Smooth muscle cell (in vitro differentiated cells): ENCODE results near the gene HNRNPC. TPM values are rescaled to one million over a fixed set of nuclear protein-coding genes. Genes with fewer than 3 reads are reported as not detected.

Experiments used
- DNase-seq: peaks from one replicate; lab custom pipeline; 2025; ENCODE audit not compliant: unreplicated experiment; lab: John Stamatoyannopoulos, UW
- H2AFZ ChIP-seq: fragments of 200-600 bp; sonication (generic); 2 replicates; pipeline ENCODE4 v1.6.0; 2016; ENCODE audit warnings: antibody characterized with exemption, low read depth, mild to moderate bottlenecking
- H3F3A ChIP-seq: fragments of 200-600 bp; sonication (generic); 2 replicates; pipeline ENCODE4 v1.6.0; 2017; ENCODE audit warnings: antibody characterized with exemption, low read depth
- H3K27ac ChIP-seq: fragments of 200-600 bp; sonication (generic); 2 replicates; pipeline ENCODE4 v1.5.1; 2016; ENCODE audit warnings: low read depth, mild to moderate bottlenecking
- H3K27me3 ChIP-seq: fragments of 200-600 bp; sonication (generic); 2 replicates; pipeline ENCODE4 v1.6.1; 2016; ENCODE audit warnings: low read depth, mild to moderate bottlenecking
- H3K36me3 ChIP-seq: fragments of 200-600 bp; sonication (generic); 2 replicates; pipeline ENCODE4 v1.5.1; 2016; ENCODE audit warnings: low read depth
- H3K4me1 ChIP-seq: fragments of 200-600 bp; sonication (generic); 2 replicates; pipeline ENCODE4 v1.5.1; 2016; ENCODE audit warnings: low read depth
- H3K4me2 ChIP-seq: fragments of 200-600 bp; sonication (generic); 2 replicates; pipeline ENCODE4 v1.6.0; 2016; ENCODE audit warnings: mild to moderate bottlenecking
- H3K4me3 ChIP-seq: fragments of 200-600 bp; sonication (generic); 2 replicates; pipeline ENCODE4 v1.5.1; 2016; ENCODE audit warnings: mild to moderate bottlenecking
- H3K79me2 ChIP-seq: fragments of 200-600 bp; sonication (generic); 2 replicates; pipeline ENCODE4 v1.6.0; 2016; ENCODE audit warnings: low read depth, mild to moderate bottlenecking
- H3K9ac ChIP-seq: fragments of 200-600 bp; sonication (generic); 2 replicates; pipeline ENCODE4 v1.6.0; 2016; ENCODE audit warnings: low read depth
- H3K9me3 ChIP-seq: fragments of 200-600 bp; sonication (generic); replicated peaks from 2 replicates; pipeline ENCODE4 v1.5.1; 2016; ENCODE audit warnings: low read depth
- H4K20me1 ChIP-seq: fragments of 200-600 bp; sonication (generic); 2 replicates; pipeline ENCODE4 v1.6.0; 2016; ENCODE audit warnings: low read depth
- WGBS: methylation state at CpG from one replicate; pipeline ENCODE4 v1.1.7; 2016; ENCODE audit warnings: low lambda C conversion rate; 5-methylcytosine and 5-hydroxymethylcytosine counted together
- polyA plus RNA-seq: library from polyadenylated mRNA; unstranded; fragments of >200 nt; fragmentation: Nextera tagmentation; extraction: Ambion mirVana; gene quantifications from 2 replicates; pipeline ENCODE4 v1.2.1, GENCODE V29; 2016
- total RNA-seq: library from RNA; depleted of rRNA; stranded (reverse); fragments of >200 nt; gene quantifications from 2 replicates; pipeline ENCODE4 v1.2.3, GENCODE V29; 2014
- TF ChIP-seq, protein P1 (sequence below): fragments of 200-600 bp; sonication (generic); IDR thresholded peaks from 2 replicates; pipeline ENCODE4 v1.5.1; 2017; ENCODE audit warnings: borderline replicate concordance, mild to moderate bottlenecking, antibody characterized with exemption; ENCODE audit not compliant: insufficient read depth, poor library complexity, severe bottlenecking

Gene HNRNPC
- total and polyA plus RNA-seq, 2 experiments from 2014 or later: 408 to 514 TPM

DNA sequence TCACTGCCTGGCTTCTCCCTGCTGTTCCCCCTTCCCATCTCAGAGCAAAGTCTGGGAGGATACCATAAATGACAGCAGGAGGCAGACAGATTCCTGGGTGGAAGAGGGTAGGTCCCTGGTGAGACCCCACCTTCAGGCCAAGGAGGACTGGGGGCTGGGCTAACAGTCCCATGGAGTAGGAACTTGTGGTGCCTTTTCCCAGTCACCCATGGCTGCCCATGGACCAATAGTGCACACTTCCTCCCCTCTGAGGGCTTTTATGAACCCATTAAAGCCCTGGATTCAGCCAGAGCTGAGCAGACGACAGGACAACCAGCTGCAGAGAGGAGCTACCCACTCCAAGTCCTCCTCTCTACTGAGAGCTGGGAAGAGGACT is 76.8 kb downstream of the HNRNPC start:
- TF ChIP-seq, protein P1, sequence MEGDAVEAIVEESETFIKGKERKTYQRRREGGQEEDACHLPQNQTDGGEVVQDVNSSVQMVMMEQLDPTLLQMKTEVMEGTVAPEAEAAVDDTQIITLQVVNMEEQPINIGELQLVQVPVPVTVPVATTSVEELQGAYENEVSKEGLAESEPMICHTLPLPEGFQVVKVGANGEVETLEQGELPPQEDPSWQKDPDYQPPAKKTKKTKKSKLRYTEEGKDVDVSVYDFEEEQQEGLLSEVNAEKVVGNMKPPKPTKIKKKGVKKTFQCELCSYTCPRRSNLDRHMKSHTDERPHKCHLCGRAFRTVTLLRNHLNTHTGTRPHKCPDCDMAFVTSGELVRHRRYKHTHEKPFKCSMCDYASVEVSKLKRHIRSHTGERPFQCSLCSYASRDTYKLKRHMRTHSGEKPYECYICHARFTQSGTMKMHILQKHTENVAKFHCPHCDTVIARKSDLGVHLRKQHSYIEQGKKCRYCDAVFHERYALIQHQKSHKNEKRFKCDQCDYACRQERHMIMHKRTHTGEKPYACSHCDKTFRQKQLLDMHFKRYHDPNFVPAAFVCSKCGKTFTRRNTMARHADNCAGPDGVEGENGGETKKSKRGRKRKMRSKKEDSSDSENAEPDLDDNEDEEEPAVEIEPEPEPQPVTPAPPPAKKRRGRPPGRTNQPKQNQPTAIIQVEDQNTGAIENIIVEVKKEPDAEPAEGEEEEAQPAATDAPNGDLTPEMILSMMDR: no peak
- DNase-seq: no peak
- Histone ChIP-seq H2AFZ (no peak overlapping the region), H3K4me1 (peaks cover 4% of the 10 kb centered on the region), H4K20me1 (no peaks in the 10 kb centered on the region), H3F3A (no peaks in the 10 kb centered on the region), H3K9ac (no peak overlapping the region), H3K36me3 (no peaks in the 10 kb centered on the region), H3K79me2 (no peaks in the 10 kb centered on the region), H3K4me3 (peak overlapping the region; percentile 48), H3K9me3 (no peaks in the 10 kb centered on the region), H3K27me3 (no peaks in the 10 kb centered on the region), H3K4me2 (peak overlapping the region; percentile 90), H3K27ac (no peak overlapping the region)
- 33% methylated on average over 1 of the region's 1 CpG for WGBS

DNA sequence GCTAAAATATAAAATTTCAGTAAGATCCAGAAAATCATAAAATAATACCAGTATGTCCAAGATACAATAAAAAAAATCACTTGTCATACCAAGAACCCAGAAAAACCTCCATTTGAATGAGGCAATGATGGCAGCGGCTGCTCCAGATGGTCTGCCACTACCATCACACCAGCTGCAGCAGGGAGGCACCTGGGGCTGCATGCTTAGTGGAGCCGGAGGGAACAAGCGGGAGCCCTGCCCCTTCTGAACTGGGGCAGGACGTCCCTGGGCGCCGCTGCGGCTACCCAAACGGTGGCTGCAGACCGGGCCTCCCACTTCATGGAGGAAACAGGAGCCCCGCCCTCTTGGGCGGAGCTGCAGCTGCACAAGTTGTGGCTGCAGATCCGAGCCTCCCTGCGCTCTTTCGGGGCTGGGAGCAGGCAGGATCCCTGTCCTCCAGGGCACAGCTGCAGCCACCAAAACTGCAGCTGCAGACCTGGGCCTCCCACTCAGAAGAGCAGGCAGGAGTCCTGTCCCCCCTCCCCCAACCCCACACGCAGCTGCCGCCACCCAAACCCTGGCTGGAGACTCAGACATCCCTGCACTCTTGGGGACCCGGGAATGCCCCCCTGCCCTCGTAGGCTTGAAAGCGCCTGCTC is 77.3 kb downstream of the HNRNPC start:
- Histone ChIP-seq H3K27me3 (no peaks in the 10 kb centered on the region), H3K36me3 (no peaks in the 10 kb centered on the region), H3K9ac (no peak overlapping the region), H4K20me1 (no peaks in the 10 kb centered on the region), H2AFZ (peak overlapping the region; percentile 28), H3K9me3 (no peaks in the 10 kb centered on the region), H3K27ac (no peak overlapping the region), H3F3A (no peaks in the 10 kb centered on the region), H3K4me3 (peak overlapping the region; percentile 48), H3K79me2 (no peaks in the 10 kb centered on the region), H3K4me2 (peak overlapping the region; percentile 90), H3K4me1 (peaks cover 4% of the 10 kb centered on the region)
- DNase-seq: peak; percentile 11
- WGBS: 21% methylated on average over 16 of the region's 19 CpGs
- TF ChIP-seq, protein P1: no peak

DNA sequence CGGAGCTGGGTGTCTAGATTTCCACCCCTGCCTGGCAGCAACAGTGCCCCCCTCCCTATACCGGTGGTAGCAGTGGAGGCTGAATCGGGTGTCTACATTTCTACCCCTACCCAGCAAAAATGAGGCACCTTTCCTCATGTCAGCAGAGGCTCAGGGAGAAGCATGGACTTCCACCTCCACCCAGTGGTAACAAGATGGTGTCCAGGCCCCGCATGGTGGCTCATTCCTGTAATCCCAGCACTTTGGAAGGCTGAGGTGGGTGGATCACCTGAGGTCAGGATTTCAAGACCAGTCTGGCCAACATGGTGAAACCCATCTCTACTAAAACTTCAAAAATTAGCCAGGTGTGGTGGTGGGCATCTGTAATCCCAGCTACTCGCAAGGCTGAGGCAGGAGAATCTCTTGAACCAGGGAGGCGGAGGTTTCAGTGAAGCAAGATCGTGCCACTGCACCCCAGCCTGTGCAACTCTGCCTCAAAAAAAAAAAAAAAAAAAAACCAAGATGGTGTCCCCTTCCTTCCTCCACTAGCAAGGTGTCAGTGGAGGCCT is 77.9 kb downstream of the HNRNPC start:
- WGBS: 91% methylated on average over 7 of the region's 7 CpGs
- no peaks in the 10 kb centered on the region for H3K36me3 ChIP-seq
- no peak overlapping the region for H3K27ac ChIP-seq
- no peak overlapping the region for H3K9ac ChIP-seq
- H3K9me3 ChIP-seq: no peaks in the 10 kb centered on the region
- TF ChIP-seq, protein P1: no peak
- H2AFZ ChIP-seq: no peak overlapping the region
- H4K20me1 ChIP-seq: no peaks in the 10 kb centered on the region
- peak overlapping the region; percentile 48 for H3K4me3 ChIP-seq
- DNase-seq: no peak
- H3K79me2 ChIP-seq: no peaks in the 10 kb centered on the region
- peaks cover 4% of the 10 kb centered on the region for H3K4me1 ChIP-seq
- H3F3A ChIP-seq: no peaks in the 10 kb centered on the region
- no peaks in the 10 kb centered on the region for H3K27me3 ChIP-seq
- peak overlapping the region; percentile 90 for H3K4me2 ChIP-seq

DNA sequence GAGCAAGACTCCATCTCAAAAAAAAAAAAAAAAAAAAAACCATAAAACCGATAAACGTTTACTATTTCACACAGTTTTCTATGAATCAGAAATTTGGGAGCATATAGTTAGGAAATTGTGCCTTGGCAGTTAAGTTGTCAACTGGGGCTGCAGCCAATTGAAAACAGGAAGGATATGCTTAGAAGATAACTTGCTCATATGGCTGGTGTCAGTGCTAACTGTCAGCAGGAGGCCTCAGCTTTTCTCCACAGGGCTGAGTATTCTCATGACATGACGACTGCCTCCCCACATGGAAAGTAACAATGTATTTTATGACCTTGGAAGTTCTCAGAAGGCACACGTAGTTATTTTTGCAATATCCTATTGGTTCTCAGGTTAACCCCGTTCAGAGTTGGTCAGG is 83.8 kb downstream of the HNRNPC start:
- no peaks in the 10 kb centered on the region for H4K20me1 ChIP-seq
- no peak overlapping the region for H3K27ac ChIP-seq
- no peak overlapping the region for H3K4me3 ChIP-seq
- no peaks in the 10 kb centered on the region for H3K36me3 ChIP-seq
- H3K4me2 ChIP-seq: no peak overlapping the region
- no peaks in the 10 kb centered on the region for H3K79me2 ChIP-seq
- TF ChIP-seq, protein P1: no peak
- 67% methylated on average over 5 of the region's 5 CpGs for WGBS
- no peak overlapping the region for H3K9ac ChIP-seq
- DNase-seq: no peak
- no peak overlapping the region for H2AFZ ChIP-seq
- H3K4me1 ChIP-seq: no peaks in the 10 kb centered on the region
- no peaks in the 10 kb centered on the region for H3F3A ChIP-seq
- H3K27me3 ChIP-seq: no peaks in the 10 kb centered on the region
- H3K9me3 ChIP-seq: no peaks in the 10 kb centered on the region
